Inferior parietal cortex (tissue), 1 donor: ENCODE measurements around the gene OBP2B.

Experiments used
- DNase-seq: peaks from one replicate; pipeline ENCODE4 v3.0.0-alpha.2; 2016; ENCODE audit errors: extremely low spot score

OBP2B gene

DNA sequence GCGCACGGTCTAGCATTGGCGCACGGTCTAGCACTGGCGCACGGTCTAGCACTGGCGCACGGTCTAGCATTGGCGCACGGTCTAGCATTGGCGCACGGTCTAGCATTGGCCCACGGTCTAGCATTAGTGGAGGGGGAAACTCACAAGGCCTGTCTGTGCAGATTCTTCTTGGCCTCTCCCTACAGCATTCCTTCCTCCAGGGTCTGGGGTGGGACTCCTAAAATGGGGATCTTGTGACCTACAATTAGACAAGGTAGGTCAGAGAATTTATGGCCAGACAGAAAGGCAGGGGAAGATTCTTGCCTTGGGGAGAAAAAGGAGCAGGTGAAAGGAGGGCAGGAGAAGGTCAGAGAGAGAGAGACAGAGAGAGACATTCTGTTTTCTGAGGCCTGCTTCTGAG, 39.9 kb downstream of the OBP2B start:
- no peak for DNase-seq

DNA sequence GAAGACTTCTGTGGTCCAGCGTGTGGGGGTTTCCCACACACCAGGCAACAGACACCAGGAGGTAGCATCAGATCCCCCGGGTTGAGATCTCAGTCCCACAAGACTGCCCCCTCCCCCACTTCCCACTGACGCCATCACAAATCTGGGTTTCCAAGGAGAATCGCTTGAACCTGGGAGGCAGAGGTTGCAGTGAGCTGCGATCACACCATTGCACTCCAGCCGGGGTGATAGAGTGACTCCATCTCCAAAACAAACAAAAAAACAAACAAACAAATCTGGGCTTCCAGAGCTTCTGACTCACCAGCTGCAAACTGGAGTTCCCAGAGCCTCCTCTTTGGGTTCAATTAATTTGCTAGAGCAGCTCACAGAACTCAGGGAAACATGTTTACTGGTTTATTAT, 40.6 kb downstream of the OBP2B start:
- no peak for DNase-seq

DNA sequence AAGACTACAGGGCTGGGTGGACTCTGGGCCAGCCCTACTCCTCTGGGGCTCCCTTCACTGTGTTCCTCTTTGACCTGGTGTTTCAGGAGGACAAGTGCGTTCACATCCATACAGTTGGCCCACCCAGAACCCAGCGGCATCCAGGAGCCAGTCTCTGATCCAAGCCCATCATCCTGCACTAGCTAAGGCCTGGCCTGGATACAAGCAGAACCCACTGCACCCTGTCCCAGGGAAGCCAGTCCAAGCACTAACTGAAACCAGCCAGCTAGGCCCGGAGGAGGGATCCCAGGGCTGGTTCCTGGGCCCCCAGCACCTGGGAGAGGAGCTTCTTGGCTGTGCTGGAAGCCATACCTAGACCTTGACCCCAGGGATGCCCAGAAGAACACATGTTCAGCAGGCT, 41.3 kb downstream of the OBP2B start:
- no peak for DNase-seq

DNA sequence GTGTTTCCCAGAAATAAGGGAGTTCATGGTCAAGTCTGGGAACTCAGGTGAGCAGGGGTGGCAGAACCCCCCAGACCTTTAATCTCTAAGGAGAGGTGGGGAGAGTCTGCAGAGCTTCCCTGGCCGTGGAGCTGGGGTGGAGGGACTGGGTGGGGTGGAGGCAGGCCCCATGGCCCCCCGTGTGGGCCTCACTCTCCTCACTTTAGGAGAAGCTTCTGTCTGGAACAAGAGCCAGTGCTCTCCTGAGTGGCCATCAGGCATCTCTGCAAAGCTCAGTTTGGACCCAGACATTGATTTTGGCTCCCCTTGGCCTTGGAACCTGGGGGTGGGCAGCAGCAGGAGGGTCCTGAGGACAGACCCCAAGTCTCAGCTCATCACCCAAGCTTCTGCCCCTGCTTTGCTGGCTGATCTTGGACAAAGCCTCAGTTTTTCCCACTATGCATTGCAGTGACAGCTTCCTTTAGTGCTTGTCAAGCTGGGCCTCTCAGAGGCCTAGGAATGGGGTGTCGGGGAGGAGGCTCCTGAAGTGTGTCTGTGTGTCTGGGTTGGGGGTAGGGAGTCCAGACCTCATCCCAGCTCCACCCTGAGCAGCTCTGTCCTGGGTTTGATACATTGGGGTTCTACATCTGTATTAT, 41.8 kb downstream of the OBP2B start:
- no peak for DNase-seq

DNA sequence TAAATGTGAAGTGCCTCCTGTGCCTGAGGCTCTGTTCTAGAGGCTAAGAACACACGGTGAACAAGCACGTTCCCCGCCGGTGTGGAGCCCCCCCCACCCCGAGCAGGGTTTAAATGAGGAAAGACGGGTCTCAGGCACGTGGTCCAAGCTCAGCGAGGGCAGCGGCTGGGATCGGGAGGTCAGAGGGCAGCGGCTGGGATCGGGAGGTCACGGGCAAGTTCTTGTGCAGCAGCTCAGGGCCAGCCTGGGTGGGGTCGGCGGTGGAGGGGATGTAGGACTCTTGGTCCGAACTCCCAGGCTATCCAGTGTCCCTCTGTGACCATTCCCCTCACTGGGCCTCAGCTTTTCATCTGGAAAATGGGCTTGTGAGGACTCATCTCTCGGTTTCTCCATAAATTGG, 42.7 kb downstream of the OBP2B start:
- no peak for DNase-seq

DNA sequence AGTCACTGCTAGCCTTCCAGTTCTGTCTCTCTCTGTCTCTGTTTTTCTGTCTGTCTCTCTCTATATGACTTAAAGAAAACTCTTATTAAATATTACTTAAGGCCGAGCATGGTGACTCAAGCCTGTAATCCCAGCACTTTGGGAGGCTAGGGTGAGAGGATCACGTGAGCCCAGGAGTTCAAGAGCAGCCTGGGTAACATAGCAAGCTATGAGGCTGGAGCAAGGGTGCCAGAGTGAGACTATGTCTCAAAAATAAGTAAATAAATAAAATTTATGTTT, 43.7 kb downstream of the OBP2B start:
- no peak for DNase-seq

DNA sequence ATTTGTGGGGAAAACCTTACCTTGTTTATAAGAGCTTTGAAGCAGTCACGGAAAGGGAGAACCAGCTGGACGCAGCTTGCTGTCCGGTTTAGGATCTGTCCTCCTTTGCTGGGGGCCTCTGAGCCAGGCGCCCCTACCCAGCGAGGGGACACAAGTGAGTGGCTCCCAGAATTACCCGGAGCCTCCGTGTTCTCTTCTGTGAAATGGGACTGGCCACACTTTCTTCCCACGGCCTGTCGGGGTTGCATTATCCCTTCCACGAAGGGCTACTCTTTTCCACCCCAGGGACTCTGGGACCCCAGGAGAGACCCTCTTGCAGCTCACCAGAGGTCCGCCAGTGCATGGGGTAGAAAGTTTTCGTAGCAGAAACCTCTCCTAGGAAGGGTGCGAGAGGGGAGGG, 44.9 kb downstream of the OBP2B start:
- no peak for DNase-seq

DNA sequence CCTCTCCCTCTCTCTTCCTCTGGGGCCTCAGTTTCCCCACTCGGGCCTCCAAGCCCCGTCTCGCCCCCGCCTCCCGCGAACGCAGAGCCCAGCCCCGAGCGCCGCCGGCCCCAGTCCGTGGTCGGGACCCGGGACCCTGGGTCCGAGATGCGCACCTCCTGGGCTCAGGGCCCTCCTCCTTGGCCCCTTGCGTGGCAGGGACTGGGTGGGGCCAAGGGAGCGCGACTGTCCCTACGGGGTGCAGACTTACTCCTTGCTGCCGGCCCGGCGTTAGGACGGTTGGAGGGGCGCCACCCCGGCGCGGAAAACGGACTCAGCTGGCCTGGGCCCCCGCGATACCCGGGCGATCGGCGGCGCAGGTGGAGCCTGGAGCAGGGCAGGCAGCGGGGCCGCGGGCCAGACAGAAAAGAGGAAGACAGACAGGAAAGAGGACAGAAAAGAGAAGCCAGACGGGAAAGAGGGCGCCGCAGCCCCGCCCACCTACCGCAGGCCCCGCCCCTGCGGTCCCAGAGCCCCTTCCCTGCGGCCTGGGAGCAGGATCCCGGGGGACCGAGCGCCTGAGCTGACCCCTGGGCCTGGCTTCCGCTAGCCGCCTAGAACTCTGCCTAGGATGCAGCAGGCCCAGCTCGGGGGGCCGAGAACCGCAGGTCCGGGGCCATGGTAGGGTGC, 45.4 kb downstream of the OBP2B start, which contains the start of gene GBGT1:
TSS of gene GBGT1 (minus strand) at position 411 of the 669 bp plus-strand sequence. CDS start 1,502 bp downstream, outside the sequence.
- no peak for DNase-seq

DNA sequence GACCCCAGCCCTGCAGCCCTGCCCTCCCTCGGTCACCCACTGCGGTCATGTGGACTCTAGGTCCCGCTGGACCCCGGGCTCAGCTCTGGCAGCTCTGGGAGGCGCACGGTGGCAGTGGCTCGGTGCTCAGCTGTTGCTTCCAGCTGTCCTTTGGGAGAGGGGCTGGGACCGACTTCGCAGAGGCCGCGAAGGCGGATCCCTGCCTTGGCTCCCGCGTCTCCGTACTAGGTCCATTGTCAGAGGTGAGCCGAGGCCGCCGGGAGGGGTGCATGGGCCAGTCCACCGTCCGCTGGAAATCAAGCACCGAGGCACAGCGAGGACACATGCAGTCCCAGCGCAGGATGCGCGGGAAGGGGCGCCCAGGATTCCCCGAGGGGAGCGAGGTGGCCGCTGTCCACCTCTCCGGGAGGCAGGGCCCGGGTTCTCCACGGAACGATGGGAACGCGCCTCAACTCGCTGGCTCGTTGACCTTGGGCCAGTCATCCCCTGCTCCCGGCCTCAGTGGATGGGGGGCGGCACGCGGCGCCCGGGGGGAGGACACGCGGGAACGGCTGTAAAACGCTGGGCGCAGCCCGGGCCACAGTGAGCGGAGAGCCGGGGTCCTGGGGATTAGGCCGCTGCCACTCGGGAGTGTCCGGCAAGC, 46.1 kb downstream of the OBP2B start:
- DNase-seq, result no peak

DNA sequence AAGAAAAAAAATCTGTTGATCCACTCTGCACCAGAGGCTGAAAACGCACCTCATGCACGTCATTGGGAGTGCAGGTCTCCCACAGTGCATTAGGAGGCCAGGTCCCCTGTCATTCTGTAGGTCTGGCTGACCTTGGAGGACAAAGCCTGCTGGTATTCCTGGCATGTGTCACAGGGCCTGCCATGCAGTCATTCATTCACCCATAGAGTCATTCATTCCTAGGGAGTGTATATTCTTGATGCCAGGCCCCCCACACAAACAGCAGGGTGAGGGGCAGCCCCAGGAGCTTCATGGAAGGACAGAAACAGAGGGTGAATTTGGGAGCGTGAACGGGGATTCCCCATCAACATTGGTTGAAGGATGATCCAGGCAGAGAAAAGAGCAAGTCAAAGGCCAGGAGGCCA, 47.5 kb downstream of the OBP2B start:
- DNase-seq, result no peak

DNA sequence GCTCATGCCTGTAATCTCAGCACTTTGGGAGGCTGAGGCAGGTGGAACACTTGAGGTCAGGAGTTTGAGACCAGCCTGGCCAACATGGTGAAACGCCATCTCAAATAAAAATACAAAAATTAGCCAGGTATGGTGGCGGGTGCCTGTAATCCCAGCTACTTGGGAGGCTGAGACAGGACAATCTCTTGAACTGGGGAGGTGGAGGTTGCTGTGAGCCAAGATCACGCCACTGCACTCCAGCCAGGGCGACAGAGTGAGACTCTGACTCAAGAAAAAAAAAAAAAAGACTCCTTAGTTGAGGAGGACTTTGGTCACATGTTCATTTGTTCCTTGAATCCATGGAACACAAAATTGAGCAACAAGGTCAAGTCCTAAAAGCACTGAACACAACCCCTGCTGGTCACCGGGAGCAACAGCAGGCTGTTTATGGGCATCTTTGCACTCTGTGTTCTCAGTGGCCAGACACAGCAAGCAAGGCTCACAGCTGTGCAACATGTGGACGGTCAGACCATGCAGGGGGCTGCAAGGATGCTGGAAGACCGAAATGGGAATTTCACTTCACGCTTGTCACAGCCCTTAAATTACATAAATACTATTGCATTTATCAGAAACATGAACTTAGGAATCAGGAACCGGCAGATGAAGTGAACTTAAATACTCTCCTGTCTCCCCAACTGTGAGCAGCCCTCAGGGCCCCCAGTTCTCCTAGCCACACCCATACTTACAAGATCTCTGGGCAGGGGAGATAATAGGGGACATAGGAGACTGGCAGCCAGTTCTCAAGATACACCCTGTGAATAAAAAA, 48.1 kb downstream of the OBP2B start:
- DNase-seq, result peak; percentile 61

DNA sequence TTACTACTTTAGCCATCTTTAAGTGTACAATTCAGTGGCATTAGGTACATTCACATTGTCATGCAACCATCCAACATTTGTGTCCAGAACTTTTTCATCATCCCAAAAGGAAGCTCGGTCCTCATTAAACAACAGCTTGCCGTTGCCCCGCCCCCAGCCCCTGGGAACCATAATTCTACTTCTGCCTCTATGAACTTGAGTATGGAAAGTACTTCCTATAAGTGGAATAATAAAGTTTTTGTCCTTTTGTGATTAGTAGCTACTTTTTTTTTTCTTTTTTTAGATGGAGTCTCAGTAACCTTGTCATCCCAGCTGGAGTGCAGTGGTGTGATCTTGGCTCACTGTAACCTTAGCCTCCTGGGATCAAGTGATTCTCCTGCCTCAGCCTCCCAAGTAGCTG, 50.4 kb downstream of the OBP2B start:
- no peak for DNase-seq
